Aorta (tissue), 5 donors: ENCODE data around the gene AFF2. TPM values are rescaled to one million over a fixed set of nuclear protein-coding genes. Genes with fewer than 3 reads are reported as not detected.

ENCODE experiments used
- ATAC-seq: fragments of 200-7000 bp; cut with Tn5 transposase; one replicate; pipeline ENCODE4 v1.9.1; 2022; ENCODE audit warnings: moderate library complexity; ENCODE audit not compliant: low FRiP score
- DNase-seq, 2 donors: peaks; one replicate each; pipeline ENCODE4 v3.0.0-alpha.2; 2020
- H3K27ac ChIP-seq, 2 donors: one replicate each; pipeline ENCODE4 v1.5.1; 2013; ENCODE audit warnings: low read length in 2 of 2, mild to moderate bottlenecking in 2 of 2, moderate library complexity in 2 of 2, control low read depth in 1 of 2, inconsistent platforms in 1 of 2, low read depth in 1 of 2
- H3K27me3 ChIP-seq, 2 donors: one replicate each; pipeline ENCODE4 v1.6.1; 2013; ENCODE audit warnings: control low read depth in 1 of 2, low read length in 1 of 2, mild to moderate bottlenecking in 1 of 2, moderate library complexity in 1 of 2; ENCODE audit not compliant: insufficient read depth in 2 of 2, control insufficient read depth in 1 of 2
- H3K36me3 ChIP-seq, 2 donors: one replicate each; pipeline ENCODE4 v1.6.1; 2013; ENCODE audit warnings: control low read depth in 1 of 2, low read length in 1 of 2, mild to moderate bottlenecking in 1 of 2; ENCODE audit not compliant: insufficient read depth in 2 of 2, control insufficient read depth in 1 of 2
- H3K4me1 ChIP-seq, 2 donors: one replicate each; pipeline ENCODE4 v1.6.1; 2013; ENCODE audit warnings: low read length in 2 of 2, control low read depth in 1 of 2, mild to moderate bottlenecking in 1 of 2, moderate library complexity in 1 of 2; ENCODE audit not compliant: insufficient read depth in 2 of 2, control insufficient read depth in 1 of 2
- H3K4me3 ChIP-seq, 2 donors: one replicate each; pipeline ENCODE4 v1.5.1; 2013; ENCODE audit warnings: low read length in 2 of 2, control low read depth in 1 of 2, mild to moderate bottlenecking in 1 of 2
- H3K9me3 ChIP-seq: one replicate; pipeline ENCODE4 v1.6.1; 2013; ENCODE audit warnings: mild to moderate bottlenecking, low read length; ENCODE audit not compliant: control insufficient read depth
- WGBS, 2 donors: extraction: QIAGEN DNeasy Blood & Tissue Kit; methylation state at CpG; one replicate each; pipeline ENCODE4 v1.1.7; 2013; 5-methylcytosine and 5-hydroxymethylcytosine counted together
- intact Hi-C, 2 donors: fragments of 100-400 bp; cut with DNase I; formaldehyde crosslinking; loops; one replicate each; pipeline versions ENCODE4 v1.14.2 to v1.15.0; 2022
- polyA plus RNA-seq, 2 donors: library from polyadenylated mRNA; stranded (reverse); fragments of 200-250 nt; gene quantifications; one replicate each; pipeline ENCODE4 v1.2.3, GENCODE V29; 2013
- total RNA-seq, 2 donors: library from RNA; stranded (reverse); fragmentation: NEBNext Ultra II Directional; extraction: Animal tissue kit (Norgen Biotek cat#: 25700); gene quantifications; one replicate each; pipeline ENCODE4 v1.2.1, GENCODE V29; 2021
- donor health status: healthy with polysubstance abuse.
- donor health status: Bipolar disorder and iron deficiency.
- donor health status: DM: no; HTN: no; CAD: no.
- donor health status: DM: no; HTN: no; CAD: no.
- donor health status: DM: yes; HTN: yes; CAD: no.

The AFF2 gene
- total and polyA plus RNA-seq, 4 donors: 0.25 to 2.7 (median 1.2) TPM

GRCh38 chrX:148784137-148784536, 283.7 kb downstream of the AFF2 start:
- Histone ChIP-seq H3K27ac (no peak overlapping the region), H3K36me3 (no peaks in the 10 kb centered on the region), H3K4me3 (no peak overlapping the region), H3K9me3 (no peaks in the 10 kb centered on the region), H3K27me3 (no peaks in the 10 kb centered on the region), H3K4me1 (no peaks in the 10 kb centered on the region)
- no peak for DNase-seq
- WGBS, 2 donors: 43 to 55% methylated on average over 2 of the region's 2 CpGs
- no peak for ATAC-seq
- intact Hi-C loops: no loop called here

- Histone ChIP-seq H3K27ac (no peak overlapping the region), H3K36me3 (no peaks in the 10 kb centered on the region), H3K4me3 (no peak overlapping the region), H3K27me3 (no peaks in the 10 kb centered on the region), H3K9me3 (no peaks in the 10 kb centered on the region), H3K4me1 (no peaks in the 10 kb centered on the region)
- 76 to 80% methylated on average over 9 of the region's 9 CpGs for WGBS, 2 donors
- intact Hi-C loops: no loop called here
- ATAC-seq (no peak), DNase-seq (no peak)
Measured at GRCh38 chrX:148784856-148785255, 284.4 kb downstream of the AFF2 start.

- Histone ChIP-seq H3K36me3 (no peaks in the 10 kb centered on the region), H3K4me3 (no peak overlapping the region), H3K4me1 (no peaks in the 10 kb centered on the region), H3K27ac (no peak overlapping the region), H3K9me3 (no peaks in the 10 kb centered on the region), H3K27me3 (no peaks in the 10 kb centered on the region)
- 68 to 81% methylated on average over 1 of the region's 1 CpG for WGBS, 2 donors
- DNase-seq: no peak
- intact Hi-C loops: no loop called here
- ATAC-seq: no peak
Measured at GRCh38 chrX:148785256-148785655, 284.8 kb downstream of the AFF2 start.

GRCh38 chrX:148788449-148788848, 288.0 kb downstream of the AFF2 start:
- DNase-seq: no peak
- ATAC-seq: no peak
- Histone ChIP-seq H3K27ac (no peak overlapping the region), H3K4me1 (no peaks in the 10 kb centered on the region), H3K36me3 (no peaks in the 10 kb centered on the region), H3K4me3 (no peak overlapping the region), H3K9me3 (no peaks in the 10 kb centered on the region), H3K27me3 (no peaks in the 10 kb centered on the region)
- WGBS, 2 donors: 63 to 79% methylated on average over 4 of the region's 4 CpGs
- intact Hi-C loops: no loop called here

GRCh38 chrX:148794350-148794749, 293.9 kb downstream of the AFF2 start:
- H3K27ac ChIP-seq: no peak overlapping the region
- no peaks in the 10 kb centered on the region for H3K4me1 ChIP-seq
- no peak overlapping the region for H3K4me3 ChIP-seq
- no peak for DNase-seq
- no peaks in the 10 kb centered on the region for H3K27me3 ChIP-seq
- intact Hi-C loops: no loop called here
- ATAC-seq: no peak
- H3K36me3 ChIP-seq: no peaks in the 10 kb centered on the region
- H3K9me3 ChIP-seq: no peaks in the 10 kb centered on the region

- WGBS, 2 donors: 69 to 82% methylated on average over 8 of the region's 8 CpGs
- Histone ChIP-seq H3K4me1 (no peaks in the 10 kb centered on the region), H3K36me3 (no peaks in the 10 kb centered on the region), H3K4me3 (no peak overlapping the region), H3K27ac (no peak overlapping the region), H3K9me3 (no peaks in the 10 kb centered on the region), H3K27me3 (no peaks in the 10 kb centered on the region)
- intact Hi-C loops: no loop called here
- DNase-seq (no peak), ATAC-seq (no peak)
Measured at GRCh38 chrX:148804579-148805355, 304.4 kb downstream of the AFF2 start.

- H3K4me3 ChIP-seq: no peak overlapping the region
- ATAC-seq (no peak), DNase-seq (no peak)
- no peaks in the 10 kb centered on the region for H3K9me3 ChIP-seq
- intact Hi-C loops: no loop called here
- H3K27me3 ChIP-seq: no peaks in the 10 kb centered on the region
- WGBS, 2 donors: 76 to 83% methylated on average over 17 of the region's 17 CpGs
- no peaks in the 10 kb centered on the region for H3K4me1 ChIP-seq
- no peaks in the 10 kb centered on the region for H3K36me3 ChIP-seq
- no peak overlapping the region for H3K27ac ChIP-seq
Measured at GRCh38 chrX:148806145-148806870, 305.9 kb downstream of the AFF2 start.

GRCh38 chrX:148808833-148809232, 308.4 kb downstream of the AFF2 start:
- WGBS, 2 donors: 66 to 71% methylated on average over 6 of the region's 6 CpGs
- no peak for ATAC-seq
- Histone ChIP-seq H3K27me3 (no peaks in the 10 kb centered on the region), H3K36me3 (no peaks in the 10 kb centered on the region), H3K4me3 (no peak overlapping the region), H3K27ac (no peak overlapping the region), H3K9me3 (no peaks in the 10 kb centered on the region), H3K4me1 (no peaks in the 10 kb centered on the region)
- intact Hi-C loops: no loop called here
- DNase-seq: no peak

- no peak for DNase-seq
- no peaks in the 10 kb centered on the region for H3K27me3 ChIP-seq
- intact Hi-C loops: no loop called here
- H3K9me3 ChIP-seq: no peaks in the 10 kb centered on the region
- WGBS, 2 donors: 31 to 38% methylated on average over 5 of the region's 5 CpGs
- H3K4me1 ChIP-seq: no peaks in the 10 kb centered on the region
- H3K4me3 ChIP-seq: no peak overlapping the region
- H3K36me3 ChIP-seq: no peaks in the 10 kb centered on the region
- no peak for ATAC-seq
- H3K27ac ChIP-seq: no peak overlapping the region
Measured at GRCh38 chrX:148811236-148811635, 310.8 kb downstream of the AFF2 start.
